Mesothelial cell of epicardium (in vitro differentiated cells): ENCODE measurements around the gene TMEM200B. TPM values are rescaled to one million over a fixed set of nuclear protein-coding genes. Genes with fewer than 3 reads are reported as not detected.
A peak's percentile ranks its signal among the peaks of the same experiment; 100 is the strongest.

Experiments used
- DNase-seq, 2 experiments: peaks; one replicate each; pipeline ENCODE4 v3.0.0; 2021; ENCODE audit warnings: low spot score in 2 of 2; ENCODE audit not compliant: unreplicated experiment in 2 of 2
- H3K27ac Mint-ChIP-seq: 2 replicates; pipeline ENCODE4 v1.8.0; 2021; ENCODE audit warnings: mixed read lengths
- H3K27me3 Mint-ChIP-seq: 2 replicates; pipeline ENCODE4 v1.8.0; 2021; ENCODE audit warnings: low read depth, mixed read lengths
- H3K36me3 Mint-ChIP-seq: 2 replicates; pipeline ENCODE4 v1.8.0; 2021; ENCODE audit warnings: mixed read lengths
- H3K4me1 Mint-ChIP-seq: 2 replicates; pipeline ENCODE4 v1.8.0; 2021; ENCODE audit warnings: mixed read lengths
- H3K4me3 Mint-ChIP-seq: 2 replicates; pipeline ENCODE4 v1.8.0; 2021; ENCODE audit warnings: mild to moderate bottlenecking, moderate library complexity, mixed read lengths
- H3K9me3 Mint-ChIP-seq: 2 replicates; pipeline ENCODE4 v1.8.0; 2021; ENCODE audit warnings: mixed read lengths
- CTCF ChIP-seq: fragments of 200-600 bp; sonication (generic); IDR thresholded peaks from one replicate; pipeline ENCODE4 v1.5.0; 2021; ENCODE audit warnings: antibody characterized with exemption; ENCODE audit not compliant: unreplicated experiment
- total RNA-seq: library from RNA; stranded (reverse); gene quantifications from 3 replicates; pipeline ENCODE4 v1.2.1, GENCODE V29; 2021

Gene TMEM200B
- total RNA-seq, 1 donor from 2014 or later = 29.1 TPM

GRCh38 chr1:29167904-29168303 is 44.2 kb upstream of the TMEM200B start:
- H3K9me3 Mint-ChIP-seq = no peaks in the 10 kb centered on the region
- H3K27me3 Mint-ChIP-seq = no peaks in the 10 kb centered on the region
- TF ChIP-seq CTCF = no peak
- H3K27ac Mint-ChIP-seq = no peak overlapping the region
- H3K4me1 Mint-ChIP-seq = peaks cover 58% of the 10 kb centered on the region
- no peak for DNase-seq
- H3K36me3 Mint-ChIP-seq = peaks cover 20% of the 10 kb centered on the region
- H3K4me3 Mint-ChIP-seq = no peak overlapping the region

- DNase-seq = no peak
- H3K9me3 Mint-ChIP-seq = no peaks in the 10 kb centered on the region
- H3K4me3 Mint-ChIP-seq = no peak overlapping the region
- peaks cover 16% of the 10 kb centered on the region for H3K36me3 Mint-ChIP-seq
- no peaks in the 10 kb centered on the region for H3K27me3 Mint-ChIP-seq
- TF ChIP-seq CTCF = no peak
- peak overlapping the region; percentile 80 for H3K27ac Mint-ChIP-seq
- H3K4me1 Mint-ChIP-seq = peaks cover 54% of the 10 kb centered on the region
These were observed 42.7 kb upstream of the TMEM200B start for GRCh38 chr1:29166291-29166878.

GRCh38 chr1:29164588-29164987 is 40.9 kb upstream of the TMEM200B start:
- H3K4me3 Mint-ChIP-seq = no peak overlapping the region
- no peaks in the 10 kb centered on the region for H3K9me3 Mint-ChIP-seq
- peak overlapping the region; percentile 82 for H3K27ac Mint-ChIP-seq
- H3K27me3 Mint-ChIP-seq = no peaks in the 10 kb centered on the region
- H3K36me3 Mint-ChIP-seq = peaks cover 21% of the 10 kb centered on the region
- H3K4me1 Mint-ChIP-seq = peaks cover 43% of the 10 kb centered on the region
- no peak for TF ChIP-seq CTCF
- no peak for DNase-seq

- Mint-ChIP-seq H3K4me1 (peaks cover 38% of the 10 kb centered on the region), H3K9me3 (no peaks in the 10 kb centered on the region), H3K36me3 (peaks cover 26% of the 10 kb centered on the region), H3K27ac (peak overlapping the region; percentile 26), H3K27me3 (no peaks in the 10 kb centered on the region), H3K4me3 (no peak overlapping the region)
- TF ChIP-seq CTCF = no peak
- DNase-seq = no peak
These were observed 38.9 kb upstream of the TMEM200B start for GRCh38 chr1:29162476-29163138.

GRCh38 chr1:29162025-29162424 is 38.3 kb upstream of the TMEM200B start:
- no peak overlapping the region for H3K4me3 Mint-ChIP-seq
- H3K36me3 Mint-ChIP-seq = peaks cover 28% of the 10 kb centered on the region
- H3K4me1 Mint-ChIP-seq = peaks cover 44% of the 10 kb centered on the region
- no peak for TF ChIP-seq CTCF
- DNase-seq = no peak
- no peaks in the 10 kb centered on the region for H3K9me3 Mint-ChIP-seq
- no peaks in the 10 kb centered on the region for H3K27me3 Mint-ChIP-seq
- peak overlapping the region; percentile 25 for H3K27ac Mint-ChIP-seq
